D341Med (cell line): ENCODE results near the gene RPS6KA4.

Experiments used
- DNase-seq: peaks from one replicate; pipeline ENCODE4 v3.0.0; 2012; ENCODE audit warnings: low spot score

The RPS6KA4 gene

GRCh38 chr11:64327375-64327774 is 31.6 kb upstream of the RPS6KA4 start:
- DNase-seq = no peak

- no peak for DNase-seq
Measured at GRCh38 chr11:64327993-64328392, 31.0 kb upstream of the RPS6KA4 start.

- no peak for DNase-seq
Measured at GRCh38 chr11:64330888-64331287, 28.1 kb upstream of the RPS6KA4 start.

GRCh38 chr11:64331569-64332371 is 27.2 kb upstream of the RPS6KA4 start:
- peak; percentile 81 for DNase-seq

- DNase-seq = no peak
Measured at GRCh38 chr11:64333556-64333955, 25.4 kb upstream of the RPS6KA4 start.

- peak; percentile 88 for DNase-seq
Measured at GRCh38 chr11:64334764-64335735, 23.9 kb upstream of the RPS6KA4 start.

GRCh38 chr11:64337538-64338249 is 21.3 kb upstream of the RPS6KA4 start:
- DNase-seq = no peak

- DNase-seq = no peak
Measured at GRCh38 chr11:64338716-64339115, 20.2 kb upstream of the RPS6KA4 start.

GRCh38 chr11:64339286-64339685 is 19.7 kb upstream of the RPS6KA4 start:
- DNase-seq = no peak

- DNase-seq = no peak
Measured at GRCh38 chr11:64339754-64340408, 19.1 kb upstream of the RPS6KA4 start, which contains the start of gene CCDC88B. CCDC88B (plus strand) TSS chr11:64340204; CDS start chr11:64340267, 63 bp downstream.

- no peak for DNase-seq
Measured at GRCh38 chr11:64340671-64341335, 18.2 kb upstream of the RPS6KA4 start.

- no peak for DNase-seq
Measured at GRCh38 chr11:64341429-64341828, 17.5 kb upstream of the RPS6KA4 start.

- DNase-seq = peak; percentile 94
Measured at GRCh38 chr11:64341851-64342791, 16.8 kb upstream of the RPS6KA4 start.

- DNase-seq = no peak
Measured at GRCh38 chr11:64342869-64343745, 15.9 kb upstream of the RPS6KA4 start.

- DNase-seq = peak; percentile 65
Measured at GRCh38 chr11:64343767-64344559, 15.0 kb upstream of the RPS6KA4 start.

GRCh38 chr11:64344787-64345186 is 14.2 kb upstream of the RPS6KA4 start:
- DNase-seq = no peak

- DNase-seq = no peak
Measured at GRCh38 chr11:64347193-64347867, 11.6 kb upstream of the RPS6KA4 start.
